ENCODE results near the gene GGPS1. TPM values are rescaled to one million over a fixed set of nuclear protein-coding genes. Genes with fewer than 3 reads are reported as not detected.

GGPS1 gene
- polyA plus RNA-seq, 3 donors, result 7.9 to 53.0 (median 45.8) TPM

GRCh38 chr1:235320521-235321179, 7.7 kb upstream of the GGPS1 start:
- Histone ChIP-seq H3K36me3 (replicated peaks in 1 of 2; ENCODE audit: control insufficient read depth in 1 of 2, insufficient read depth in 2 of 2, low read length in 2 of 2) (peaks cover 16 to 48% of the 10 kb centered on the region in 2 donors), H3K79me2 (ENCODE audit: insufficient read depth, low read length) (peaks cover 100% of the 10 kb centered on the region), H3K4me2 (replicated peaks; ENCODE audit: extremely low read depth, low read length, poor library complexity, severe bottlenecking) (no peak overlapping the region), H3K27me3 (ENCODE audit: control insufficient read depth in 2 of 2, insufficient read depth in 2 of 2, low read length in 2 of 2) (no peaks in the 10 kb centered on the region), H3K4me1 (ENCODE audit: control insufficient read depth in 1 of 2, insufficient read depth in 2 of 2, low read length in 2 of 2) (peaks cover 4 to 14% of the 10 kb centered on the region in 2 donors), H4K20me1 (ENCODE audit: insufficient read depth, low read length) (peaks cover 100% of the 10 kb centered on the region), H3K9me3 (replicated peaks in 1 of 2; ENCODE audit: control insufficient read depth in 1 of 2, insufficient read depth in 1 of 2, low read length in 2 of 2) (no peaks in the 10 kb centered on the region), H2AFZ (ENCODE audit: insufficient read depth, low read depth, low read length, poor library complexity, severe bottlenecking) (no peak overlapping the region), H3K27ac (ENCODE audit: low read depth in 1 of 2, low read length in 2 of 2) (peak overlapping the region in 1 of 2 donors; percentile 53), H3K4me3 (replicated peaks in 1 of 3; ENCODE audit: low read depth in 2 of 3, low read length in 3 of 3) (no peak overlapping the region), H3K9ac (ENCODE audit: insufficient read depth, low read length, poor library complexity, severe bottlenecking) (no peak overlapping the region)
- Mint-ChIP-seq H3K27me3 (ENCODE audit: low read depth in 3 of 3) (no peaks in the 10 kb centered on the region), H3K36me3 (peaks cover 34 to 44% of the 10 kb centered on the region in 2 donors), H3K4me1 (peaks cover 30% of the 10 kb centered on the region), H3K9me3 (no peaks in the 10 kb centered on the region), H3K4me3 (no peak overlapping the region), H3K27ac (peak overlapping the region in 6 of 7 donors; percentile 17 to 63 (median 42))
- DNase-seq, result no peak
- TF ChIP-seq CTCF (IDR thresholded peaks at IDR 0.05), result no peak
- intact Hi-C loops (cut with micrococcal nuclease), result loop anchor here (10.0 kb wide), 2 partner anchors 184 to 196 kb away; partner anchors contain the start of genes B3GALNT2 (in 1 of the 2) and TOMM20 (in 1 of the 2)
- 92% methylated on average over 5 of the region's 6 CpGs for WGBS (ENCODE audit: insufficient coverage)

- H3K27ac Mint-ChIP-seq, result peak overlapping the region in 3 of 7 donors; percentile 46 to 71 (median 57)
- peak overlapping the region in 1 of 2 donors; percentile 39 for H3K27ac ChIP-seq (ENCODE audit: low read depth in 1 of 2, low read length in 2 of 2)
These were observed 4.1 kb upstream of the GGPS1 start for GRCh38 chr1:235324296-235324695.

More at GRCh38 chr1:235324296-235324695, 4.1 kb upstream of the GGPS1 start:
- H2AFZ ChIP-seq (ENCODE audit: insufficient read depth, low read depth, low read length, poor library complexity, severe bottlenecking), result no peak overlapping the region
- peaks cover 33% of the 10 kb centered on the region for H3K4me1 Mint-ChIP-seq
- H3K4me3 ChIP-seq (replicated peaks in 1 of 3; ENCODE audit: low read depth in 2 of 3, low read length in 3 of 3), result no peak overlapping the region
- peaks cover 78% of the 10 kb centered on the region for H4K20me1 ChIP-seq (ENCODE audit: insufficient read depth, low read length)
- peaks cover 90% of the 10 kb centered on the region for H3K79me2 ChIP-seq (ENCODE audit: insufficient read depth, low read length)
- H3K9ac ChIP-seq (ENCODE audit: insufficient read depth, low read length, poor library complexity, severe bottlenecking), result no peak overlapping the region
- DNase-seq, result no peak
- no peak overlapping the region for H3K4me3 Mint-ChIP-seq
- H3K4me1 ChIP-seq (ENCODE audit: control insufficient read depth in 1 of 2, insufficient read depth in 2 of 2, low read length in 2 of 2), result peaks cover 12 to 25% of the 10 kb centered on the region in 2 donors
- TF ChIP-seq CTCF (IDR thresholded peaks at IDR 0.05), result no peak
- 100% methylated on average over 3 of the region's 5 CpGs for WGBS (ENCODE audit: insufficient coverage)
- H3K9me3 Mint-ChIP-seq, result no peaks in the 10 kb centered on the region
- intact Hi-C loops (cut with micrococcal nuclease), result loop anchor here (10.0 kb wide), 2 partner anchors 181 to 199 kb away; partner anchors contain the start of genes B3GALNT2 (in 1 of the 2) and TOMM20 (in 1 of the 2)
- H3K36me3 ChIP-seq (replicated peaks in 1 of 2; ENCODE audit: control insufficient read depth in 1 of 2, insufficient read depth in 2 of 2, low read length in 2 of 2), result peaks cover 10 to 35% of the 10 kb centered on the region in 2 donors
- H3K36me3 Mint-ChIP-seq, result peaks cover 27 to 31% of the 10 kb centered on the region in 2 donors
- no peak overlapping the region for H3K4me2 ChIP-seq (replicated peaks; ENCODE audit: extremely low read depth, low read length, poor library complexity, severe bottlenecking)
- no peaks in the 10 kb centered on the region for H3K9me3 ChIP-seq (replicated peaks in 1 of 2; ENCODE audit: control insufficient read depth in 1 of 2, insufficient read depth in 1 of 2, low read length in 2 of 2)
- H3K27me3 Mint-ChIP-seq (ENCODE audit: low read depth in 3 of 3), result no peaks in the 10 kb centered on the region
- H3K27me3 ChIP-seq (ENCODE audit: control insufficient read depth in 2 of 2, insufficient read depth in 2 of 2, low read length in 2 of 2), result no peaks in the 10 kb centered on the region
